Right kidney (tissue), 9 donors: ENCODE results near the gene FAM53B.
"Not testable (repeated sequence)": the region's sequence is repeated elsewhere in the genome, so short reads cannot be mapped to it uniquely, and the experiment has no call there.

Experiments
- DNase-seq: peaks from one replicate; pipeline ENCODE4 v3.0.0-alpha.2; 2016
- long read RNA-seq, 8 donors: transcript quantifications; one replicate each; lab custom pipeline, GENCODE V29; 2026

Gene FAM53B, protein sequence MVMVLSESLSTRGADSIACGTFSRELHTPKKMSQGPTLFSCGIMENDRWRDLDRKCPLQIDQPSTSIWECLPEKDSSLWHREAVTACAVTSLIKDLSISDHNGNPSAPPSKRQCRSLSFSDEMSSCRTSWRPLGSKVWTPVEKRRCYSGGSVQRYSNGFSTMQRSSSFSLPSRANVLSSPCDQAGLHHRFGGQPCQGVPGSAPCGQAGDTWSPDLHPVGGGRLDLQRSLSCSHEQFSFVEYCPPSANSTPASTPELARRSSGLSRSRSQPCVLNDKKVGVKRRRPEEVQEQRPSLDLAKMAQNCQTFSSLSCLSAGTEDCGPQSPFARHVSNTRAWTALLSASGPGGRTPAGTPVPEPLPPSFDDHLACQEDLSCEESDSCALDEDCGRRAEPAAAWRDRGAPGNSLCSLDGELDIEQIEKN
- long read RNA-seq, donor 1, full-length matches to known transcripts = 1 of 7 reads
- long read RNA-seq, donor 1, partial matches to known transcripts = 6 of 7 reads
- long read RNA-seq, donor 1, other reads (novel, unspliced or antisense) = 0 of 7 reads
- long read RNA-seq, donor 2, full-length matches to known transcripts = 1 of 1 reads
- long read RNA-seq, donor 2, partial matches to known transcripts = 0 of 1 reads
- long read RNA-seq, donor 2, other reads (novel, unspliced or antisense) = 0 of 1 reads
- long read RNA-seq, donor 3 = 0 reads
- long read RNA-seq, donor 4, full-length matches to known transcripts = 1 of 7 reads
- long read RNA-seq, donor 4, partial matches to known transcripts = 6 of 7 reads
- long read RNA-seq, donor 4, other reads (novel, unspliced or antisense) = 0 of 7 reads
- long read RNA-seq, donor 5 = 0 reads
- long read RNA-seq, donor 6, full-length matches to known transcripts = 1 of 6 reads
- long read RNA-seq, donor 6, partial matches to known transcripts = 5 of 6 reads
- long read RNA-seq, donor 6, other reads (novel, unspliced or antisense) = 0 of 6 reads
- long read RNA-seq, donor 7, partial matches to known transcripts = 14 of 14 reads
- long read RNA-seq, donor 7, other reads (novel, unspliced or antisense) = 0 of 14 reads
- long read RNA-seq, donor 8, full-length matches to known transcripts = 1 of 1 reads
- long read RNA-seq, donor 8, partial matches to known transcripts = 0 of 1 reads
- long read RNA-seq, donor 8, other reads (novel, unspliced or antisense) = 0 of 1 reads

DNA sequence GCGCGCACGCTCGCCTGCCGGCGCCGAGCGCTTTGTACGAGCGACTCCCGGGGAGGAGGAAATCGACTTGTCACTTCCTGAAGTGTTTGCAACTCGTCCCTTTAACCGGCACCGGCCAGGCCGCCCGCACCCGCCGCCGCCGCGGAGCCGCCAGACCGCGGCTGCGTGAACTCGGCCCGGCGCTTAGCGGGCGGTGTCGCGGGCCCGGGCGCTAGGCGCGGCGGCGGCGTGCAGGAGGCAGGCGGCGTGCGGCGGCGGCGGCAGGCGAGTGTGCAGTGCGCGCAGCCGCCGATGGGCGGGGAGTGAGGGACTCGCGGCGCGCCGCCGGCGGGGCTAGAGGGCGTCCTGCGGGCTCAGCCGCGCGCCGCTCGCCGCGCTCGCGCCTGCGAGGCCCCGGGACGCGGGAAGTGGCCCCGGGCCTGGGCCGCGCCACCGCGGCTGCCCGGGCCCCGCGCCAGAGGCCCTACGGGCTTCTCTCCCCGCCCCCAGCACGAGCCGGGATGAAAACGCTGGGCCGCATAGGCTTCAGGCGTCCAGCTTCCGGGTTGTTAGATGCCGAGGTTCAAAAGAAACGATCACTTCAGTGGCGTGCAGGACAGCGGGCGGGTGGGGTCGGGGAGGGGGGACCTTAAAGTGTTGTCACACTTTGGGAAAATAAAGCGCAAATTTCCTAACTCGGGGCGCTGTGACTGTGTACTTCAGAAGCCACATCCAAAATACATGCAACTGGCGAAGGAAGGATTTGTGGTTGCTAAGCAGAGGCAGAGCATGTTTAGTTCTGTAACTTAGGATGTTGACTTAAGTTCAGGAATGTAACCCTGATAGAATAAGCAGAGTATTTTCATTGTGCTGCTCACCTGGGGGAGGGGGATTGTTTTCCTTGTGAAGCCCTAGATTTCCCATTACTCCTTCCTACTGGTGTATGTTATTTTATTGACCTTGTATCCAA is at the start of gene FAM53B:
Gene FAM53B, minus strand, starts transcription at position 277 of the 949 bp plus-strand sequence. CDS start 37,665 bp downstream, outside the sequence.
- DNase-seq = peak; percentile 78

DNA sequence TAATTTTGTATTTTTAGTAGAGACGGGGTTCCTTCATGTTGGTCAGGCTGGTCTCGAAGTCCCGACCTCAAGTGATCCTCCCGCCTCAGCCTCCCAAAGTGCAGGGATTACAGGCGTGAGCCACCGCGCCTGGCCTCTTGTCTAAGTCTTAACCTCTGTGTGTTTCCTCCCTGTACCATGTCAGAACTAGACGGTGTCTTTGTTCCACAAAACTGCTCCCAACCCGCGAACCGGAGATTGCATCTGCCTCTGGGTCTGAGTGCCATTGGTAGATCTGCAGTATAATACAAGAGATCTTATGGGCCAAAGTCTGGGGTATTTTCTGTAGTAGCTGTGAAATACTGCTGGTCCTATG is 48.8 kb upstream of the FAM53B start:
- no peak for DNase-seq

DNA sequence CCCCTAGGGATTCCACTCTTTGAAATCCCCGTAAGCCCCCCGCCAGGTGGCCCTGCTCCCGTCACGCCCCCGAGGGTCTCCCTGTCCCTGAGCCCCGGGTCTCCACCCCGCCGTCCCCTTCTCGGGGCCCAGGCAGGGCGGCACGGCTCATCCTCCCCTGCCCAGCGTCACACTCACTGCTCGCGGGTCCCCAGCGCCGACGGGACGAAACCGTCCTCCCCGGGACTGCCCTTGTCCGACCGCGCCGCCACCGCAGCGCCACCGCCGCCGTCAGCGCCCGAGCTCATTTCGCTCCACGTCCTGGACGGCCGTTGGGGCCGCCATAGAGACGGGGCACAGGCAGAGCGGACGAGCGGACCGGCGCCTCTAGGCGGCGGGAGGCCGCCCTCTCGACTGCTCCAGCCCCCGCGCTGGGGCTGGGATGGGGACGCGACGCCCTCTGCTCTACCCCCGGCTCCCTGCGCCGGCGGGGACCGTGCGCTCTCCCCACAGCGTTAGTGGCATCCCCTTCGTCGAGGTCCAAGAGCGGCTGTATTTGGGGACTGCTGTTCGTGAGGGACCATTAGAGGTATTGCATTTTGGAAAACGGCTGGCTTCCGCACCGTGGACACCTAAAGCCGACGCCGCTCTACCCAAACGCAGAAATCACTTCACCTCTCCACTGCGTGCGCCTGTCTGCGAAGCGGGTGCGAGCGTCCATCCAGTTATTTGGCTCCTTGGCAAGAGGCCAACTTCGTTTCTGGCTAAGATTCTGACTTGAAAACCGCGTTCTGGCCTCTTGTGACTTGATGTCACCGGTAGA is 47.6 kb upstream of the FAM53B start, which contains the start of gene EEF1AKMT2:
Gene EEF1AKMT2, minus strand, starts transcription at position 341 of the 802 bp plus-strand sequence. Its CDS starts 54 bp downstream, at position 287.
- DNase-seq = peak; percentile 99

DNA sequence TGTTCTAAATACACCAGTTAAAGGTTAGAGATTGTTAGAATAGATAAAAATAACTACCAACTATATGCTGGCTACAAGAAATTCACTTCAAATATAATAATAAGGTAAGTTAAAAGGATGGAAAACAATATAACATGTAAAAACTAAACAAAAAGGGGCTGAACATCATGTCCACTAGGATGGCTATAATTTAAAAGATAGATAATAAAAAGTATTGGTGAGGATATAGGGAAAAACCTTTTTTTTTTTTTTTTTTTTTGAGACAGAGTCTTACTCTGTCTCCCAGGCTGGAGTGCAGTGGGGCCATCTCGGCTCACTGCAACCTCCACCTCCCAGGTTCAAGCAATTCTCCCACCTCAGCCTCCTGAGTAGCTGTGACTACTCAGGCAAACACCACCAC is 38.7 kb upstream of the FAM53B start:
- DNase-seq = not testable (repeated sequence)

DNA sequence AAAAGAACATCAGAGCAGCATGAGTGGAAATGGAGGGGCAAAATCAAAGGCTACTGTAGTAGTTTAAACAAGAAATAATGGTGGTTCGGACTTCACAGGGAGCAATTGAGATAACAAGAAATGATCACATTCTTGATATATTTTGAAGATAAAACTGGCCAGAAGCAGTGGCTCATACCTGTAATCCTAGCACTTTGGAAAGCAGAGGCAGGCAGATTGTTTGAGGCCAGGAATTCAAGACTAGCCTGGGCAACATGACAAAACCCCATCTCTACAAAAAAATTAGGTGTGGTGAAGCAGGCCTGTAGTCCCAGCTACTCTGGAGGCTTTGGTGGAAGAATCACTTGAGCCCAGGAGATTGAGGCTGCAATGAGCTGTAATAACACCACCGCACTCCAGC is 24.6 kb upstream of the FAM53B start:
- DNase-seq = no peak

DNA sequence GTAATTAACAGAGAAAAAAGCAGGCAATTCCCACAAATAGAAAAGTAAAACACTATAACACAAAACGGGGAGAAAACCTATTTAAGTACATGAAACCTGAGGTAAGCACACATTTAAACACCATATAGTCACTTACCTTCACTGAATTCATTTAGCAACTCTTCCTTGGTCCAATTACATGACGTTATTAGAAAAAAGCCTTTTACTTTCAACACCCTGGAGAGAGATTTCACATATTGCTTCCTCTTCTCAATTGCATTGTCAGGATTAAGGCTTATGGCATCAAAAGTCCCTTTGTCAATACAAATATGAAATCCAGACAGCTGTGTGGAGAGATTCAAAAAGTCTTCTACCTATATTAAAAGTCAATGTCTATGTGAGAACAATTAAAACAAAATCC is 21.1 kb upstream of the FAM53B start:
- no peak for DNase-seq

DNA sequence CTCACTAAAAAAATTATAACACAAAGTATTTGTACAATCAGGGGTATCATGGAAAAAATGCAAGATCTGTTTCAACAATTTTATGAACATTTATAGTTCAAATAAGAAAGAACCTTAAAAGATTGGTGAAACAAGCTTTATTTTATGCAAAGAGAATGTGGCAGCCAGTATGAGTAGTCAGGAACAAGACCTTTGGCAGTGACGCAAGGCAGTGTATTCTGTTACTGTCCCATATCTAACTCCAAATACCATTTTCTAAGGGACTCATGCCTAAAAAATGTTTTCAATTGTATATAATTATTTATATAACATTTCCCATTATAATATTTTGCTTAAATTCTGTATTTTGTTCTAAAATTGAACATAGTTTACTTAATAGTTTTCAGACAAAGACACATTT is 19.1 kb upstream of the FAM53B start:
- no peak for DNase-seq

DNA sequence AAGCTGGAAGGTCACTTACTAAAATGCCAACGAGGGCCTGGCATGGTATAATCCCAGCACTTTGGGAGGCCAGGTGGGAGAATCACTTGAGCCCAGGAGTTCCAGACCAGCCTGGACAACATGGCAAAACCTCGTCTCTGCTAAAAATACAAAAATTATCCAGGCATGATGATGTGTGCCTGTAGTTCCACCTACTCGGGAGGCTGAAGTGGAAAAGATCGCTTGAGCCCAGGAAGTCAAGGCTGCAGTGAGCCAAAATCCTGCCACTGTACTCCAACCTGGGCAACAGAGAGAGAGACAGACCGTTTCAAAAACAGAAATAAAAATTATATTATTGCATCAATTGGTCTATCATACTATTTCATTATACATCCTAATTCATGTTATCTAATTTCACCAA is 18.1 kb upstream of the FAM53B start:
- no peak for DNase-seq

DNA sequence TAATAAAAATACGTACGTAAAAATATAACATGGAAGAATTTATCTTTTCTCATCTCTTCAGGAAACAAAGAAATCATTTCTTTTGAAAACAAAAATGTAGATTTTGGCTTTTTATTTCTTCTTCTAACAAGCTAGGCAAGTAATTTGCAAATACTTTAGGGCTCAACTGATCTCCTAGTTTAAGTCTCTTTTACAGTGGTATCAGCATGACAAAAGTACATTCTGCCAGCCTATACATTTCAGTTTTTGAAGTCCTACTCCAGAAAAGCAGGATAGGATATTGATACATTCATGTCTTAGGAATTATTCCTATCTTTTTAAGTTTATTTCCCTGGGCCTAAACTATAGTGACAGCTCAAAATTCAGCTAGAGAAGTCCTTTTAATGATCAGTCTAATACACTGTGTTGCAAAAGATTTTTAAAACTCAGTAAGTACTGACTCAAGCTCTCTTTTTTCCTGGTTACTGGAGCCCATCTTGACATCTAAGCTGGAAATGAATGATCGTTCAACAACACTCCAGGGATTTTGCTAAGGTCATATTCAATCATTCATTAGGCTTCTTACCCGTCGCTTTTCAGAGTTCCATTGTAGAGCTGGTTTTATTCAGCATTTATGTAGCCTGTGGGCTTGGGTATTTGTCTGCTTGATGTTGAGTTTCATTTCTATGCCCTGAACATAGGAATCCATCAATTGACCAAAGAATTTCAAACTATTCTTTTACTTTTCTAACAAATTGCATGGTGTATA is 12.2 kb upstream of the FAM53B start:
- DNase-seq = no peak

DNA sequence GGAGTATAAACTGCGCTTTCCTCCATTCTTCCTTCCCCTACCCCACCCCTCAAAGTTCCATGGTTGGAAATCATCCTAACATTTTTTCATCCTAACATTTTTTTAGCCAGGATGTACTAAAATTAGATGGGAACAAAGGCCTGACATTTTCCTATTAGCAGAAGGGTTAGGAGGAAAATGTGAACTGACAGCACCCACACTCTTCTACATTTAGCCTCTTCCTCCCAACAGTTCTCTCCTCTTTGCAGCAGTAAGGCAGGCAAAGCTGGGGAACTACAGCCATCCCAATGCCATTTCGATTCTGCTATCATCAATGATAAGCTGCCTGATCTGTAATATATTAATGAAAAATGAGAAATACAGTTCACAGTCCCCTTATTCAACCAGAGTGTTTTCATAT is 11.4 kb upstream of the FAM53B start:
- DNase-seq = no peak

DNA sequence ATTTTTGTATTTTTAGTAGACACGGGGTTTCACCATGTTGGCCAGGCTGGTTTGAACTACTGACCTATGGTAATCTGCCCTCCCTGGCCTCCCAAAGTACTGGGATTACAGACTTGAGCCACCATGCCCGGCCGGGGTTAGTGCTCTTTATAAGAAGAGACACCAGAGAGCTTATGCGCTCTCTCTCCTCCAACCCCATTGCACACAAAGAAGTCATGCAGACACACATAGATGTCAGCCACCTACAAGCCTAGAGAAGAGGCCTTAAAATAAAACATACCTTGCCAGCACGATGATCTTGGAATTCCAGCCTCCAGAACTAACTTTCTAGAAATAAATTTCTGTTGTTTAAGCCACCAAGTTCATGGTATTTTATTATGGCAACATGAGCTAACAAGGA is 10.0 kb upstream of the FAM53B start:
- DNase-seq = no peak

DNA sequence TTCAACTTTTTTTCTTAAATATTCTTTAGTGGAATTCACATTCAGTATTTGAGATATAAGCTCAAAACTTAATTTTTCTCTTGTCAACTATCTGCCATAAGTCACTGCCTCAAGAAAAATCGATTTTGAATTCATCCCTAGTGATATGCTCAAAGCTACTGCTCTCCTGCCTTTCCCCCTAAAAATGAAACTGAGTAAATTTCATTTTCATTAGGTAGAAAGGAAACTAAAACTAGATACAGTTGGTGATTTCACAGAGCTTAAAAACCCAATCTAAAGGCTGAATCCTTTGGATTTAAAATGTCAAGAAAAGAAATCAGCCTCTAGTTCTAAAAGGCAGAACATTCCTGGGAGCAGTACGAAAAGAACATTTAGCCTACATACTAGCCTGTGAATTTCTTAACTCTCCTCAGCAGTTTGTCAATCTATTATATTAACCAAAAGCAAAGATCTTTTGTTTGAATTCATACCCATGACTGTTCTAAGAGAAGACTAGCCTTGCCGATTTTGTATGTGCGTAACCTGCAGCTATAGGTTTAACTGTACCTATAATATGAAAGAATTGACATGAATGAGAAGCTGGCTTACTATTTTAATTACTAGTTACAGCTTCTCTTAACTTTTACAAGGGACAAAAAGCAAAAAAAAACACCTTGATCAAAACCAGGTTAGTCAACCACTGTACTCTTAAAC is 4.9 kb upstream of the FAM53B start:
- DNase-seq = no peak

DNA sequence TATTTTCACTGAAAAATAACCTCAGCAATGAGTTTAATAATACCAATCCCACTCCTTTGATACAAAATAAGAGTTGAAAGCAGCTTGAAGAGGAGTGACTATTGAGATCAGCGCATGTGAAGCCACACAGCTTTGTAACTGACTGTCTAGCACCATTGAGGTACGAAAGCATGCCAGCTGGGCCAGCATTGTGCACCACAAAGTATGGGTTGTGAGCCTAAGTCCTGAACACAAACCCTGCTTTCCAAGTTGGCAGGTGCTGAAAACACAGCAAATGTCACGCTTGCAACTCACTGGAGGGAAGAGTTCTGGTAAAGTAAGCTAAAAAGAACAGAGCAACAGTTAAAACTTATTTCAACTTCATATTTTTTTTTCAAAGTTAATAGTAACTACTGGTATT is 4.0 kb upstream of the FAM53B start:
- no peak for DNase-seq

DNA sequence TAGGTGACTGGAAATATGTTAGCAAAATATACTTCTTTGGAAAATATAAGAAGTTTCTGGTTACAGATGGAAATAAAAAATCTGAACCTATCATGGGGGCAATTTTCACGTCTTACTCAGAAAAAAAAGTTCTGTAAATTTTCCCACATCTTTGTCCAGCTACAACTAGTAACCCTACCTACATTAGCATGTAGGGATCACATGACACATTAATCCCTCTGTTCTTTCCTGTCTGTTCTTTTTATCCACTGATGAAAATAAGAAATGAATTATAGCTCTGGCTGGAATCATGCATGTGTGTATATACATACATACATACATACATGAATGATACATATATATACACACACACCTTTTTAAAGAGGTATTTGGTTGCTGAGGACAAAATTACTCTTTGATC is 3.6 kb upstream of the FAM53B start:
- no peak for DNase-seq

DNA sequence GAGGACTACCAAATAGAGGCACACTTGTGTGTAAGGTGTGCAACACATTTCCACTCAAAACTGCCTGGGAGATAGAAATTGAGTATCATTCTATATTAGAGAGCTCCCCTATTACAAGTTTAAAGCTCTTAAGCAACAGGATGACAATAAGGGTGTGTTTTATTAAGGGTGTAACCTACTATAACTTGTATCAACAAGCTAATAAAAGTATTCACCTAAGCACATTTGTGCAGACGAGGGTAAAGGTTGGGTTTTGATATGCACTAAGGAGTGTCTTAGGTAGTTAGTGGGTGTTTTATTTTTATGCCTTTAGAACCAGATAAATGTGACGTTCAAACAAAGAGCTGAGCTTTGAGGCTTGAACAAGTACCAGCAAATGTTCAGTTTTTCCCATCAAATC is 2.8 kb upstream of the FAM53B start:
- no peak for DNase-seq

DNA sequence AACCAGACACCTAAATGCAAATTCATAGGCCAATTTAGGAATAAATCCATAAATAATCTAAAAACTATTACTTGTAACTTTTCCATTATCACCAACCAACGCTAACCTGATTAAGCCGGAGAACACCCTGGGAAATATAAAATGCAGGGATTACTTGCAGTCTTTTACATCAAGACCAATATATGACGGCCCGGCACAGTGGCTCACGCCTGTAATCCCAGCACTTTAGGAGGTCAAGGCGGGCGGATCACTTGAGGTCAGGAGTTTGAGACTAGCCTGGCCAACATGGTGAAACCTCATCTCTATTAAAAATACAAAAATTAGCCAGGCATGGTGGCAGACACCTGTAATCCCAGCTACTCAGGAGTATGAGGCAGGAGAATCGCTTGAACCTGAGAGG is 2.3 kb upstream of the FAM53B start:
- not testable (repeated sequence) for DNase-seq

DNA sequence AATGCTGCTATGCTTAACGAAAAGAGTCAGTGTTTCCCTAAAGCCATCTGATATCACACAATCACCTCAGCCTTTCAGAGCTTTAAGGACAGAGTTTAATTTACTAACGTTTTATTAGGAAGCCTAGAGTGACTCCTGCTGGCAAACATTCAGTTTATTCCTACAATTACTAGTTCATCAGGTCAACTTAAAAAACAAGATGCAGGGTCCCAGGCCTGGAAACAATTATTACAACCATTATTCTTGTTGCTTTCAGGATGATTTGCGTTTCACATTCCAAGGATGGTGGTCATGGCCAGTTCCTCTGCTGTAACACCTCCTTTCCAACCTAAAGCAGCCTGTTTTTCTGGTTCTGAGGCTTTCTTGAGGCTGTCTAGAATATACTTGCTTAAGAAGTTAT is 1.5 kb upstream of the FAM53B start:
- no peak for DNase-seq

DNA sequence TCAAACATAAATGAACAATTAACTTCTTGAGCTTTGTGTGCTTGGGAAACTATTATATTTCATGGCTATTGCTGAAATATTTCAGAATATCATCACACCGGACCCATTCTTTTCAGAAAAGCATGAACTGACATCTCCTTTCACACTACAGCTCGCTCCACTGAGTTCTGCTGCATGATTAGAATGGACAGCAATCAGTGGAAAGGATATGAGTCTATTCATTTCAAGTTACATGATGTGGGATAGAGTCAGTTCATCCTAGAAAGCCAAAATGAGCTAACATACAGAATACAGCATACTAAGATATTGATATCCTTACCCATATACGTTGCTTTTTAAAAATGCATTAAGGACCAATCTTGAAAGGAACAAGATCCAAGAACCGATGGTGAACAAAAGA is 1.1 kb upstream of the FAM53B start:
- no peak for DNase-seq
